ENCODE results near the gene DNAAF2.

DNA sequence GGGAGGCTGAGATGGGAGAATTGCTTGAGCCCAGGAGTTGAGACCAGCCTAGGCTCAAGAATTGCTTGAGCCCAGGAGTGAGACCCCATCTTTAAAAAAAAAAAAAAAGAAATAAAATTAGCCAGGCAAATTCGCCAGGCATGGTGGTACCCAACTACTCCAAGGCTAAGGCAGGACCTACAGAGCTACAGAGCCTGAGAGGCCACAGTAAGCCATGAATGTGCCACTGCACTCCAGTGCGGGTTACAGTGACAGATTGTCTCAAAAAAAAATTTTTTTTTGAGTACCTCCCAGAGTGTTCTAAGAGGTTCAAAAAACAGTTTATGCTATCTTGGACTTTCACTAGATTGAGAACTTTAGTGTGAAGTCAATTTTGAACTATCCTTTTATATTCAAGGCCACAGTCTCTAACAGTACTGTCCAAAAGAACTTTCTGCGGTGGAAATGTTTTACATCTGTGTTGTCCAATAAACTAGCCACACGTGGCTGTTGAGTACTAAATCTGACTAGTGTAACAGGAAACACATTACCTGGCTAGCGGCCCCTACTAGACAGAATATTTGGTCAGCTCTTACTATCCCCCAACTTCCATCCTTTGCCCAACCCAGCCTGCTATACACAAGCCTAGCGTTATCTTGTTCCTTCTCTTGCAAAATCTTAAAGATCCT lies 17.1 kb downstream of the DNAAF2 start:
- no peak for TF ChIP-seq TAF1 (IDR thresholded peaks at IDR 0.05; ENCODE audit: low read depth, low read length)
- TF ChIP-seq POLR2AphosphoS5 (IDR thresholded peaks at IDR 0.05; ENCODE audit: low read depth, low read length), result peak; percentile 62
